GM12878 (cell line): ENCODE results near the gene FAM193B. TPM values are rescaled to one million over a fixed set of nuclear protein-coding genes. Genes with fewer than 3 reads are reported as not detected.
A peak's percentile ranks its signal among the peaks of the same experiment; 100 is the strongest.

Source experiments
- ATAC-seq: fragments of 200-7000 bp; cut with Tn5 transposase; 3 replicates; pipeline ENCODE4 v1.9.1; 2020; ENCODE audit warnings: mild to moderate bottlenecking, moderate library complexity
- BruUV-seq: library from RNA; stranded (reverse); fragments of 400-500 nt; replicated peaks from 2 replicates; lab custom pipeline; 2021; lab: Mats Ljungman, UMichigan
- CTCF ChIA-PET: fragments of 300-600 bp; sonication (Branson Sonifier 250); formaldehyde crosslinking; extraction: SDS; loops from one replicate; lab custom pipeline; 2021; ENCODE audit warnings: inconsistent platforms; lab: Yijun Ruan, JAX
- POLR2A ChIA-PET: fragments of 350-600 bp; formaldehyde crosslinking; extraction: SDS; loops from one replicate; lab custom pipeline; 2021; ENCODE audit warnings: inconsistent platforms; lab: Charles Lee
- RAD21 ChIA-PET: fragments of 300-600 bp; sonication (Branson Sonifier 250); formaldehyde crosslinking; loops from one replicate; lab custom pipeline; 2023; ENCODE audit warnings: antibody characterized with exemption; ENCODE audit not compliant: unreplicated experiment; lab: Charles Lee
- SMC1A ChIA-PET: fragments of 300-600 bp; sonication (Branson Sonifier 250); formaldehyde crosslinking; loops from one replicate; lab custom pipeline; 2023; ENCODE audit not compliant: unreplicated experiment, uncharacterized antibody; lab: Charles Lee
- DNase-seq: peaks from one replicate; pipeline ENCODE4 v3.0.0-alpha.2; 2011; ENCODE audit warnings: low read depth, low spot score
- FAIRE-seq: peaks from 3 replicates; lab custom pipeline; 2011; peaks lifted over from hg19 to GRCh38; lab: Jason Lieb, UNC
- H2AFZ ChIP-seq: 2 replicates; pipeline ENCODE4 v1.6.0; 2011; ENCODE audit warnings: low read depth, low read length, control low read depth; ENCODE audit not compliant: control insufficient read depth
- H3K27ac ChIP-seq: 2 replicates; pipeline ENCODE4 v1.5.1; 2011; ENCODE audit warnings: control low read depth; ENCODE audit not compliant: control insufficient read depth, insufficient read depth
- H3K27me3 ChIP-seq, 2 experiments: replicated peaks in 1 of 2; 2 replicates each; pipeline versions ENCODE4 v1.6.0 to v1.6.1; 2011; ENCODE audit warnings: low read length in 1 of 2; ENCODE audit not compliant: control insufficient read depth in 2 of 2, insufficient read depth in 2 of 2
- H3K36me3 ChIP-seq, 2 experiments: 2 replicates each; pipeline ENCODE4 v1.5.1; 2011; ENCODE audit warnings: low read length in 1 of 2; ENCODE audit not compliant: control insufficient read depth in 2 of 2, insufficient read depth in 2 of 2
- H3K4me1 ChIP-seq: 2 replicates; pipeline ENCODE4 v1.6.1; 2011; ENCODE audit warnings: mild to moderate bottlenecking, low read length, moderate library complexity, mixed read lengths; ENCODE audit not compliant: control insufficient read depth, insufficient read depth
- H3K4me2 ChIP-seq: 2 replicates; pipeline ENCODE4 v1.6.0; 2011; ENCODE audit warnings: control low read depth; ENCODE audit not compliant: control insufficient read depth, insufficient read depth
- H3K4me3 ChIP-seq: fragments of 200-600 bp; sonication (generic); 2 replicates; pipeline ENCODE4 v1.5.1; 2016
- H3K79me2 ChIP-seq: 2 replicates; pipeline ENCODE4 v1.6.0; 2011; ENCODE audit warnings: low read length; ENCODE audit not compliant: control insufficient read depth, insufficient read depth
- H3K9ac ChIP-seq: 2 replicates; pipeline ENCODE4 v1.8.0; 2011; ENCODE audit warnings: low read length, control low read depth, mixed read lengths; ENCODE audit not compliant: control insufficient read depth, insufficient read depth
- H3K9me3 ChIP-seq: replicated peaks from 3 replicates; pipeline ENCODE4 v1.5.1; 2011; ENCODE audit warnings: mild to moderate bottlenecking, low read length; ENCODE audit not compliant: control insufficient read depth, insufficient read depth
- H4K20me1 ChIP-seq: 2 replicates; pipeline ENCODE4 v1.6.0; 2011; ENCODE audit not compliant: control insufficient read depth, insufficient read depth
- CBX3 ChIP-seq: fragments of 200-600 bp; sonication (generic); IDR thresholded peaks from 2 replicates; pipeline ENCODE4 v1.6.1; 2016; ENCODE audit warnings: low read depth, borderline replicate concordance
- NRF1 ChIP-seq: conservative IDR thresholded peaks from 2 replicates; pipeline ENCODE4 v1.6.1; 2011; ENCODE audit warnings: mild to moderate bottlenecking, low read depth, low read length, improper control_type of control experiment
- PAX5 ChIP-seq: IDR thresholded peaks from 2 replicates; pipeline ENCODE4 v1.6.1; 2011; ENCODE audit warnings: low read depth, low read length, borderline replicate concordance
- PML ChIP-seq: IDR thresholded peaks from 2 replicates; pipeline ENCODE4 v1.6.1; 2012; ENCODE audit warnings: low read length, inconsistent platforms
- POLR2A ChIP-seq: IDR thresholded peaks from 2 replicates; pipeline ENCODE4 v1.6.1; 2011; ENCODE audit warnings: low read depth, mild to moderate bottlenecking, low read length
- RBBP5 ChIP-seq: fragments of 200-600 bp; sonication (generic); conservative IDR thresholded peaks from 2 replicates; pipeline ENCODE4 v1.6.1; 2016
- SUPT20H ChIP-seq: IDR thresholded peaks from 2 replicates; pipeline ENCODE4 v1.6.1; 2011; ENCODE audit warnings: low read depth, mild to moderate bottlenecking, low read length, moderate library complexity, borderline replicate concordance; ENCODE audit not compliant: control insufficient read depth
- WGBS: methylation state at CpG from one replicate; pipeline ENCODE4 v1.1.6; 2016; ENCODE audit warnings: low lambda C conversion rate; ENCODE audit not compliant: insufficient replicate concordance, insufficient coverage; ENCODE audit errors: missing lambda C conversion rate; 5-methylcytosine and 5-hydroxymethylcytosine counted together
- in situ Hi-C: fragments of 300-500 bp; cut with MboI; formaldehyde crosslinking; loops from 9 replicates; pipeline ENCODE4 v1.14.3; 2018; ENCODE audit warnings: mixed read lengths
- intact Hi-C: fragments of 100-400 bp; cut with micrococcal nuclease; formaldehyde crosslinking; loops from one replicate; pipeline ENCODE4 v1.14.2; 2022; ENCODE audit not compliant: unreplicated experiment
- polyA plus RNA-seq, 11 experiments: library from polyadenylated mRNA; depleted of rRNA in 4 of 11; unstranded in 6 of 11; stranded (reverse) in 5 of 11; fragments of >200 nt; fragmentation: Nextera tagmentation in 4 of 11; fragmentation: Illumina TruSeq in 1 of 11; extraction: Ambion mirVana in 4 of 11; extraction: Trizol in 1 of 11; gene quantifications; 1 replicate in 1 of 11; 2 replicates in 10 of 11; pipeline versions ENCODE4 v1.2.1 to v1.2.3, GENCODE V29; 2011 to 2016; ENCODE audit warnings: inconsistent platforms in 2 of 11, missing spikeins in 2 of 11, low read depth in 1 of 11
- total RNA-seq, 4 experiments: library from RNA; depleted of rRNA in 3 of 4; stranded (reverse); fragments of >200 nt in 3 of 4; fragmentation: Illumina TruSeq in 1 of 4; extraction: Trizol in 1 of 4; gene quantifications; 2 replicates each; pipeline versions ENCODE4 v1.2.1 to v1.2.3, GENCODE V29; 2013 to 2021
- TF ChIP-seq, protein P1 (sequence below): fragments of 450-650 bp; IDR thresholded peaks from 2 replicates; pipeline ENCODE4 v1.6.1; 2017; ENCODE audit warnings: mild to moderate bottlenecking

The FAM193B gene
- total and polyA plus RNA-seq, 10 of the 15 experiments (the other 5 are each of a cell fraction or from before 2014, with no cell fraction given) = 3.3 to 47.0 (median 25.1) TPM

DNA sequence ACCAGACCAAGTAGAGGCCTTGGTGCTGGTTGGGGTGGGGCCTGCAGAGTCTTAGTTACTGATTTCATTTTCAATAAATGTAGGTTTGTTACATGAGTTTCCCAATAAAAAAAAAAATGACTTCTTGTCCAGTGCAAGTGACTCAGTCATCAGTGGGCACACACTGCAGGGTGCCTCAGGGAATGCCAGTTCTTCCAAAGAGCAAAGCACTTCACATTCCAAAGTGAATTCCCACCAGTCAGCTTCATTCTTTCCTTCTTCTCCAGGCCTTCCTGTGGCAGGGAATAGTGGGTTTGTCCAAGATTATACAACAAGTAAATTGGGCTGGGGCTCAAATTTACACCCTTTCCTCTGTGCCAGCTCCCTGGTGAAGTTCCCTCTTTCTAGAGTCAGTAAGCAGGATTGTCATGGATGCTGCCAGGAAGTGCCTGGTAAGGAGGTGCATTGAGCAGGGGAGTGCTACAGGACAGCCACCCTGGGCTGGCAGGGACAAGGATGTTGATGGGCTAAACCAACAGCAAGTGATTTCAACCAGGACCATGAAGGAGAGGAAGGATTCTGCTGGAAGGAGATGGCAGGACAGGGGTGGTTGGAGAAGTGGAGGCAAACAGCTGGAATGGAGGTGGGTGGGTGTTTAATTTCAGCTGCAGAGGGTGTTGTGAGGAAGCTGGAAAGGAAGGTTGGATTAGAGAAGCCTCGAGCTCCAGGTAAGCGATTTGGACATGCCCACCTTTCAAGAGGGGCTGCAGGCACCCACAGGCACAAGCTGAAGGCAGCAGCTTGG lies 41.8 kb upstream of the FAM193B start:
- Histone ChIP-seq H4K20me1 (no peaks in the 10 kb centered on the region), H3K79me2 (peaks cover 33% of the 10 kb centered on the region), H3K4me2 (no peak overlapping the region), H3K27ac (no peak overlapping the region), H3K4me1 (peaks cover 10% of the 10 kb centered on the region), H3K36me3 (peaks cover 14 to 30% of the 10 kb centered on the region in 2 experiments; a peak in 3 of 4 replicates), H3K9me3 (no peaks in the 10 kb centered on the region), H3K27me3 (no peaks in the 10 kb centered on the region), H2AFZ (no peak overlapping the region), H3K9ac (no peak overlapping the region), H3K4me3 (no peak overlapping the region)
- ChIA-PET CTCF (no interaction called here), POLR2A (interaction anchor here (0.9 kb wide), 1 partner anchor 90 kb away, joined by 3 read pairs; no protein-coding TSS in a partner anchor), SMC1A (no interaction called here), RAD21 (no interaction called here)
- WGBS = 88% methylated on average over 2 of the region's 2 CpGs
- ATAC-seq (no peak), FAIRE-seq (no peak), DNase-seq (no peak)
- intact Hi-C loops = loop anchor here (10.0 kb wide), 1 partner anchor 291 kb away; the partner anchor contains the start of genes PRELID1 and RAB24
- in situ Hi-C loops = no loop called here
- no peak for TF ChIP-seq NRF1
- no peak for TF ChIP-seq PML
- TF ChIP-seq CBX3 = no peak
- no peak for TF ChIP-seq RBBP5
- no peak for TF ChIP-seq PAX5
- peak; percentile 54 for TF ChIP-seq POLR2A
- TF ChIP-seq SUPT20H = no peak
- TF ChIP-seq, protein P1, sequence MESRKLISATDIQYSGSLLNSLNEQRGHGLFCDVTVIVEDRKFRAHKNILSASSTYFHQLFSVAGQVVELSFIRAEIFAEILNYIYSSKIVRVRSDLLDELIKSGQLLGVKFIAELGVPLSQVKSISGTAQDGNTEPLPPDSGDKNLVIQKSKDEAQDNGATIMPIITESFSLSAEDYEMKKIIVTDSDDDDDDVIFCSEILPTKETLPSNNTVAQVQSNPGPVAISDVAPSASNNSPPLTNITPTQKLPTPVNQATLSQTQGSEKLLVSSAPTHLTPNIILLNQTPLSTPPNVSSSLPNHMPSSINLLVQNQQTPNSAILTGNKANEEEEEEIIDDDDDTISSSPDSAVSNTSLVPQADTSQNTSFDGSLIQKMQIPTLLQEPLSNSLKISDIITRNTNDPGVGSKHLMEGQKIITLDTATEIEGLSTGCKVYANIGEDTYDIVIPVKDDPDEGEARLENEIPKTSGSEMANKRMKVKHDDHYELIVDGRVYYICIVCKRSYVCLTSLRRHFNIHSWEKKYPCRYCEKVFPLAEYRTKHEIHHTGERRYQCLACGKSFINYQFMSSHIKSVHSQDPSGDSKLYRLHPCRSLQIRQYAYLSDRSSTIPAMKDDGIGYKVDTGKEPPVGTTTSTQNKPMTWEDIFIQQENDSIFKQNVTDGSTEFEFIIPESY = no peak
- BruUV-seq = no TSS peak
